Neural crest cell (in vitro differentiated cells): Measurements from ENCODE around the gene GPC4. TPM values are rescaled to one million over a fixed set of nuclear protein-coding genes. Genes with fewer than 3 reads are reported as not detected.
"Not testable (repeated sequence)": the region's sequence is repeated elsewhere in the genome, so short reads cannot be mapped to it uniquely, and the experiment has no call there.

ENCODE experiments used
- DNase-seq: peaks from one replicate; pipeline ENCODE4 v3.0.0; 2021; ENCODE audit warnings: low read depth, mixed read lengths, low spot score
- H3K27ac Mint-ChIP-seq: one replicate; pipeline ENCODE4 v1.8.0; 2021; ENCODE audit warnings: mild to moderate bottlenecking, mixed read lengths; ENCODE audit not compliant: unreplicated experiment
- H3K27me3 Mint-ChIP-seq: 2 replicates; pipeline ENCODE4 v1.8.0; 2021; ENCODE audit warnings: low read depth, mild to moderate bottlenecking, mixed read lengths
- H3K36me3 Mint-ChIP-seq: 2 replicates; pipeline ENCODE4 v1.8.0; 2021; ENCODE audit warnings: low read depth, mild to moderate bottlenecking, mixed read lengths
- H3K4me1 Mint-ChIP-seq: 2 replicates; pipeline ENCODE4 v1.8.0; 2021; ENCODE audit warnings: mixed read lengths
- H3K4me3 Mint-ChIP-seq: one replicate; pipeline ENCODE4 v1.8.0; 2021; ENCODE audit warnings: mild to moderate bottlenecking, mixed read lengths
- H3K9me3 Mint-ChIP-seq: 2 replicates; pipeline ENCODE4 v1.8.0; 2021; ENCODE audit warnings: mixed read lengths
- CTCF ChIP-seq: fragments of 200-600 bp; sonication (generic); conservative IDR thresholded peaks from 2 replicates; pipeline ENCODE4 v1.5.0; 2021; ENCODE audit warnings: antibody characterized with exemption, mild to moderate bottlenecking
- total RNA-seq: library from RNA; stranded (reverse); gene quantifications from 2 replicates; pipeline ENCODE4 v1.2.1, GENCODE V29; 2021

Gene GPC4
- total RNA-seq, 1 donor from 2014 or later = 22.3 TPM

- Mint-ChIP-seq H3K9me3 (no peaks in the 10 kb centered on the region), H3K27me3 (no peaks in the 10 kb centered on the region), H3K27ac (no peak overlapping the region), H3K4me1 (peaks cover 29% of the 10 kb centered on the region), H3K4me3 (no peak overlapping the region), H3K36me3 (no peaks in the 10 kb centered on the region)
- TF ChIP-seq CTCF = no peak
- no peak for DNase-seq
Observed at GRCh38 chrX:133333154-133333750, 82.0 kb downstream of the GPC4 start.

GRCh38 chrX:133332737-133333136, 82.6 kb downstream of the GPC4 start:
- Mint-ChIP-seq H3K9me3 (no peaks in the 10 kb centered on the region), H3K27me3 (no peaks in the 10 kb centered on the region), H3K4me3 (no peak overlapping the region), H3K4me1 (peaks cover 30% of the 10 kb centered on the region), H3K27ac (no peak overlapping the region), H3K36me3 (no peaks in the 10 kb centered on the region)
- no peak for DNase-seq
- TF ChIP-seq CTCF = no peak

GRCh38 chrX:133330956-133331355, 84.3 kb downstream of the GPC4 start:
- no peak for TF ChIP-seq CTCF
- Mint-ChIP-seq H3K27ac (no peak overlapping the region), H3K4me3 (no peak overlapping the region), H3K27me3 (no peaks in the 10 kb centered on the region), H3K9me3 (no peaks in the 10 kb centered on the region), H3K4me1 (peaks cover 33% of the 10 kb centered on the region), H3K36me3 (no peaks in the 10 kb centered on the region)
- DNase-seq = no peak

GRCh38 chrX:133325422-133325821, 89.9 kb downstream of the GPC4 start:
- DNase-seq = no peak
- no peaks in the 10 kb centered on the region for H3K27me3 Mint-ChIP-seq
- no peak overlapping the region for H3K27ac Mint-ChIP-seq
- H3K4me3 Mint-ChIP-seq = no peak overlapping the region
- no peaks in the 10 kb centered on the region for H3K36me3 Mint-ChIP-seq
- no peak for TF ChIP-seq CTCF
- H3K9me3 Mint-ChIP-seq = no peaks in the 10 kb centered on the region
- peaks cover 19% of the 10 kb centered on the region for H3K4me1 Mint-ChIP-seq

GRCh38 chrX:133323431-133323830, 91.9 kb downstream of the GPC4 start:
- no peak overlapping the region for H3K4me3 Mint-ChIP-seq
- no peak for DNase-seq
- H3K4me1 Mint-ChIP-seq = peaks cover 17% of the 10 kb centered on the region
- H3K9me3 Mint-ChIP-seq = no peaks in the 10 kb centered on the region
- TF ChIP-seq CTCF = no peak
- H3K36me3 Mint-ChIP-seq = no peaks in the 10 kb centered on the region
- H3K27me3 Mint-ChIP-seq = no peaks in the 10 kb centered on the region
- H3K27ac Mint-ChIP-seq = no peak overlapping the region

GRCh38 chrX:133322269-133322668, 93.0 kb downstream of the GPC4 start:
- H3K27ac Mint-ChIP-seq = not testable (repeated sequence)

More at GRCh38 chrX:133322269-133322668, 93.0 kb downstream of the GPC4 start:
- H3K9me3 Mint-ChIP-seq, H3K4me3 Mint-ChIP-seq, H3K36me3 Mint-ChIP-seq, DNase-seq, H3K27me3 Mint-ChIP-seq: not testable (repeated sequence)
- peaks cover 14% of the 10 kb centered on the region for H3K4me1 Mint-ChIP-seq
